NCI-H2196 (cell line): ENCODE measurements around the gene MGAT5B.
"Not testable (repeated sequence)": the region's sequence is repeated elsewhere in the genome, so short reads cannot be mapped to it uniquely, and the experiment has no call there.

Experiments
- DNase-seq: peaks from one replicate; lab custom pipeline; 2025; ENCODE audit not compliant: unreplicated experiment; lab: John Stamatoyannopoulos, UW

The MGAT5B gene

GRCh38 chr17:76868176-76868668 is at the start of gene MGAT5B:
TSS of gene MGAT5B (plus strand) at chr17:76868404. CDS start at chr17:76869030, 626 bp downstream.
- peak; percentile 97 for DNase-seq

GRCh38 chr17:76820039-76820438 is 48.2 kb upstream of the MGAT5B start:
- DNase-seq, result peak; percentile 81

- peak; percentile 90 for DNase-seq
These were observed 47.6 kb upstream of the MGAT5B start for GRCh38 chr17:76820561-76820960.

- DNase-seq, result no peak
These were observed 45.9 kb upstream of the MGAT5B start for GRCh38 chr17:76822184-76822778.

- no peak for DNase-seq
These were observed 44.1 kb upstream of the MGAT5B start for GRCh38 chr17:76824093-76824492.

- DNase-seq, result no peak
These were observed 41.7 kb upstream of the MGAT5B start for GRCh38 chr17:76826330-76827068.

- no peak for DNase-seq
These were observed 40.5 kb upstream of the MGAT5B start for GRCh38 chr17:76827736-76828135.

GRCh38 chr17:76830987-76831715 is 37.1 kb upstream of the MGAT5B start:
- DNase-seq, result no peak

- DNase-seq, result no peak
These were observed 35.1 kb upstream of the MGAT5B start for GRCh38 chr17:76833034-76833644.

GRCh38 chr17:76833747-76834146 is 34.5 kb upstream of the MGAT5B start:
- DNase-seq, result no peak

GRCh38 chr17:76834870-76835269 is 33.3 kb upstream of the MGAT5B start:
- no peak for DNase-seq

GRCh38 chr17:76840443-76840767 is 27.8 kb upstream of the MGAT5B start:
- DNase-seq, result no peak

GRCh38 chr17:76840884-76841775 is 27.1 kb upstream of the MGAT5B start:
- DNase-seq, result no peak

GRCh38 chr17:76841776-76842405 is 26.3 kb upstream of the MGAT5B start:
- no peak for DNase-seq

- DNase-seq, result not testable (repeated sequence)
These were observed 25.1 kb upstream of the MGAT5B start for GRCh38 chr17:76843068-76843467.

- no peak for DNase-seq
These were observed 24.3 kb upstream of the MGAT5B start for GRCh38 chr17:76843703-76844484.

GRCh38 chr17:76844485-76844829 is 23.7 kb upstream of the MGAT5B start:
- DNase-seq, result no peak

GRCh38 chr17:76844846-76845245 is 23.4 kb upstream of the MGAT5B start:
- no peak for DNase-seq

GRCh38 chr17:76845541-76846017 is 22.6 kb upstream of the MGAT5B start:
- DNase-seq, result no peak
